Panc1 (cell line): ENCODE data around the gene RALGPS1. TPM values are rescaled to one million over a fixed set of nuclear protein-coding genes. Genes with fewer than 3 reads are reported as not detected.

Experiments
- ATAC-seq: fragments of 200-7000 bp; cut with Tn5 transposase; 2 replicates; pipeline ENCODE4 v1.9.1; 2020; ENCODE audit warnings: mild to moderate bottlenecking, moderate library complexity
- BruUV-seq: library from RNA; stranded (reverse); fragments of 400-500 nt; replicated peaks from 2 replicates; lab custom pipeline; 2021; lab: Mats Ljungman, UMichigan
- CTCF ChIA-PET: fragments of 300-600 bp; sonication (Branson Sonifier 250); formaldehyde crosslinking; loops from one replicate; lab custom pipeline; 2022; ENCODE audit warnings: antibody characterized with exemption; lab: Charles Lee
- POLR2A ChIA-PET: fragments of 300-600 bp; sonication (Branson Sonifier 250); formaldehyde crosslinking; loops from one replicate; lab custom pipeline; 2022; ENCODE audit warnings: antibody characterized with exemption; lab: Charles Lee
- DNase-seq: peaks from one replicate; pipeline ENCODE4 v3.0.0-alpha.2; 2010; ENCODE audit warnings: low read depth, low spot score
- H3K27ac ChIP-seq: 2 replicates; pipeline ENCODE4 v1.5.1; 2011; ENCODE audit warnings: mild to moderate bottlenecking, low read length, inconsistent platforms
- H3K27me3 ChIP-seq: fragments of 200-500 bp; sonication (Bioruptor generic); 2 replicates; pipeline ENCODE4 v1.6.0; 2014; ENCODE audit warnings: low read length, inconsistent platforms; ENCODE audit not compliant: control insufficient read depth, insufficient read depth
- H3K36me3 ChIP-seq: fragments of 200-500 bp; sonication (Bioruptor generic); 2 replicates; pipeline ENCODE4 v1.5.1; 2014; ENCODE audit warnings: inconsistent platforms, mild to moderate bottlenecking, low read length, moderate library complexity; ENCODE audit not compliant: control insufficient read depth, insufficient read depth
- H3K4me1 ChIP-seq: 2 replicates; pipeline ENCODE4 v1.5.1; 2011; ENCODE audit warnings: inconsistent platforms, mild to moderate bottlenecking, low read length, moderate library complexity; ENCODE audit not compliant: control insufficient read depth, insufficient read depth
- H3K4me3 ChIP-seq, 2 experiments: 2 replicates each; pipeline ENCODE4 v1.5.1; 2011 to 2012; ENCODE audit warnings: low read depth in 2 of 2, low read length in 2 of 2, mild to moderate bottlenecking in 2 of 2, inconsistent platforms in 1 of 2, moderate library complexity in 1 of 2
- H3K9me3 ChIP-seq: fragments of 200-500 bp; sonication (Bioruptor generic); 2 replicates; pipeline ENCODE4 v1.5.1; 2014; ENCODE audit warnings: low read depth, mild to moderate bottlenecking, inconsistent platforms, low read length, moderate library complexity; ENCODE audit not compliant: control insufficient read depth, insufficient read depth
- POLR2AphosphoS5 ChIP-seq: IDR thresholded peaks from 2 replicates; pipeline ENCODE4 v1.6.1; 2012; ENCODE audit warnings: mild to moderate bottlenecking, low read depth, low read length, moderate library complexity
- SIN3A ChIP-seq: IDR thresholded peaks from 2 replicates; pipeline ENCODE4 v1.6.1; 2012; ENCODE audit warnings: low read depth, mild to moderate bottlenecking, low read length, moderate library complexity, borderline replicate concordance; ENCODE audit not compliant: insufficient read depth
- TCF7L2 ChIP-seq: IDR thresholded peaks from 2 replicates; pipeline ENCODE4 v1.6.1; 2011; ENCODE audit warnings: mild to moderate bottlenecking, low read depth, low read length, inconsistent platforms
- in situ Hi-C: cut with HindIII; loops from 2 replicates; pipeline ENCODE4 v1.10.0; 2016; ENCODE audit warnings: low sequenced_read_pairs, low pct_unique_long_range_greater_than_20kb
- intact Hi-C: fragments of 100-400 bp; cut with micrococcal nuclease; formaldehyde crosslinking; loops from one replicate; pipeline ENCODE4 v1.10.0; 2022; ENCODE audit not compliant: unreplicated experiment
- total RNA-seq: library from RNA; stranded (reverse); gene quantifications from one replicate; pipeline ENCODE4 v1.2.1, GENCODE V29; 2021; ENCODE audit not compliant: unreplicated experiment
- TF ChIP-seq, protein P1 (sequence below): fragments of 450-650 bp; IDR thresholded peaks from 2 replicates; pipeline ENCODE4 v1.5.1; 2017; ENCODE audit warnings: mild to moderate bottlenecking
- TF ChIP-seq, protein P2 (sequence below), 2 experiments: IDR thresholded peaks; 2 replicates each; pipeline ENCODE4 v1.6.1; 2011 to 2012; ENCODE audit warnings: low read depth in 2 of 2, control low read depth in 1 of 2, low read length in 1 of 2, mild to moderate bottlenecking in 1 of 2, moderate library complexity in 1 of 2; ENCODE audit not compliant: insufficient read depth in 1 of 2

The RALGPS1 gene
- total RNA-seq, 1 experiment from 2014 or later: 7.2 TPM

DNA sequence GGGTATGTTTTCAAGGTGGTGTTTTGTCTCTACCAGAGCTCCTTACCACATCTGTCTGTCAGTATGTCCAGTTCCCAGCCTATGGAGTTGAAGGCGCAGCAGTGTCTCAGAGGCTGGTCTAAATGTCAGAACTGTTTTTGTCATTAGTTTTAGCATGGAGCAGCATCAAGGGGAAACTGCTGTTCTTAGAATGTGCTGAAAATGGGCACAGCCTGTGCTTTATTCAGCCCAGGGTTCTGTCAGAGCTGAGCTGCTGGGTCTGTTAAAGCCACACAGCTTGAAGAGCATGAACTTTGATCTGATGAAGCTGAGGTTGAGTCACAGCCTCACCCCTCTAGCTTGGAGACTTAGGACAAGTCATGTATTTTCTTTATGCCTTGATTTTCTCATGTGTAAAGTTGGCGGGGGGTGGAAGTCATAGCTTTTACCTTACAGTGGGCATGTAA, 71.9 kb downstream of the RALGPS1 start:
- CTCF ChIA-PET: no interaction called here
- H3K4me3 ChIP-seq: no peak overlapping the region
- TF ChIP-seq SIN3A (no peak), POLR2AphosphoS5 (no peak), TCF7L2 (no peak)
- TF ChIP-seq, protein P1, sequence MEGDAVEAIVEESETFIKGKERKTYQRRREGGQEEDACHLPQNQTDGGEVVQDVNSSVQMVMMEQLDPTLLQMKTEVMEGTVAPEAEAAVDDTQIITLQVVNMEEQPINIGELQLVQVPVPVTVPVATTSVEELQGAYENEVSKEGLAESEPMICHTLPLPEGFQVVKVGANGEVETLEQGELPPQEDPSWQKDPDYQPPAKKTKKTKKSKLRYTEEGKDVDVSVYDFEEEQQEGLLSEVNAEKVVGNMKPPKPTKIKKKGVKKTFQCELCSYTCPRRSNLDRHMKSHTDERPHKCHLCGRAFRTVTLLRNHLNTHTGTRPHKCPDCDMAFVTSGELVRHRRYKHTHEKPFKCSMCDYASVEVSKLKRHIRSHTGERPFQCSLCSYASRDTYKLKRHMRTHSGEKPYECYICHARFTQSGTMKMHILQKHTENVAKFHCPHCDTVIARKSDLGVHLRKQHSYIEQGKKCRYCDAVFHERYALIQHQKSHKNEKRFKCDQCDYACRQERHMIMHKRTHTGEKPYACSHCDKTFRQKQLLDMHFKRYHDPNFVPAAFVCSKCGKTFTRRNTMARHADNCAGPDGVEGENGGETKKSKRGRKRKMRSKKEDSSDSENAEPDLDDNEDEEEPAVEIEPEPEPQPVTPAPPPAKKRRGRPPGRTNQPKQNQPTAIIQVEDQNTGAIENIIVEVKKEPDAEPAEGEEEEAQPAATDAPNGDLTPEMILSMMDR: no peak
- TF ChIP-seq, protein P2, sequence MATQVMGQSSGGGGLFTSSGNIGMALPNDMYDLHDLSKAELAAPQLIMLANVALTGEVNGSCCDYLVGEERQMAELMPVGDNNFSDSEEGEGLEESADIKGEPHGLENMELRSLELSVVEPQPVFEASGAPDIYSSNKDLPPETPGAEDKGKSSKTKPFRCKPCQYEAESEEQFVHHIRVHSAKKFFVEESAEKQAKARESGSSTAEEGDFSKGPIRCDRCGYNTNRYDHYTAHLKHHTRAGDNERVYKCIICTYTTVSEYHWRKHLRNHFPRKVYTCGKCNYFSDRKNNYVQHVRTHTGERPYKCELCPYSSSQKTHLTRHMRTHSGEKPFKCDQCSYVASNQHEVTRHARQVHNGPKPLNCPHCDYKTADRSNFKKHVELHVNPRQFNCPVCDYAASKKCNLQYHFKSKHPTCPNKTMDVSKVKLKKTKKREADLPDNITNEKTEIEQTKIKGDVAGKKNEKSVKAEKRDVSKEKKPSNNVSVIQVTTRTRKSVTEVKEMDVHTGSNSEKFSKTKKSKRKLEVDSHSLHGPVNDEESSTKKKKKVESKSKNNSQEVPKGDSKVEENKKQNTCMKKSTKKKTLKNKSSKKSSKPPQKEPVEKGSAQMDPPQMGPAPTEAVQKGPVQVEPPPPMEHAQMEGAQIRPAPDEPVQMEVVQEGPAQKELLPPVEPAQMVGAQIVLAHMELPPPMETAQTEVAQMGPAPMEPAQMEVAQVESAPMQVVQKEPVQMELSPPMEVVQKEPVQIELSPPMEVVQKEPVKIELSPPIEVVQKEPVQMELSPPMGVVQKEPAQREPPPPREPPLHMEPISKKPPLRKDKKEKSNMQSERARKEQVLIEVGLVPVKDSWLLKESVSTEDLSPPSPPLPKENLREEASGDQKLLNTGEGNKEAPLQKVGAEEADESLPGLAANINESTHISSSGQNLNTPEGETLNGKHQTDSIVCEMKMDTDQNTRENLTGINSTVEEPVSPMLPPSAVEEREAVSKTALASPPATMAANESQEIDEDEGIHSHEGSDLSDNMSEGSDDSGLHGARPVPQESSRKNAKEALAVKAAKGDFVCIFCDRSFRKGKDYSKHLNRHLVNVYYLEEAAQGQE (IDR thresholded peaks at IDR 0.05; ENCODE audit: insufficient read depth in 1 of 2, low read depth in 2 of 2, low read length in 1 of 2): no peak
- ATAC-seq: no peak
- H3K9me3 ChIP-seq: no peaks in the 10 kb centered on the region
- DNase-seq: no peak
- no peaks in the 10 kb centered on the region for H3K4me1 ChIP-seq
- intact Hi-C loops: no loop called here
- POLR2A ChIA-PET: no interaction called here
- no TSS peak for BruUV-seq
- no peaks in the 10 kb centered on the region for H3K27me3 ChIP-seq
- in situ Hi-C loops: no loop called here
- no peak overlapping the region for H3K27ac ChIP-seq
- no peaks in the 10 kb centered on the region for H3K36me3 ChIP-seq

DNA sequence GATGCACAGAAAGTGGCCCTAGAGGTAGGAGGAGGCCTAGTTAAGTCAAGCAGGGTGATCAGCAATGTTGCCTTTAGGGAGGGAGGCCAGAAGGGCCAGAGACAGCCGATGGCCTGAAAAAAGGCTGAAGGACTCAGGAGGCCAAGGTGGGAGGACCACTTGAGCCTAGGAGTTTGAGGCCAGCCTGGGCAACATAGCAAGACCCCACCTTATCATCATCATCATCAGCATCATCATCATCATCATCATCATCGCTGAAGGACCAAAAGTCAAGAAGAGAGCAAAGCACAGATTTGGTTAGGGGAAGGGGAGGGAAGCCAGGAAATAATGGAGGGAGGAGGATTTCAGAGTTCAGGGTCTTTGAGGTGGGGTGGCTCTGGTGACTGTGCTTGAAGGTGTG, 74.3 kb downstream of the RALGPS1 start:
- POLR2A ChIA-PET: no interaction called here
- no TSS peak for BruUV-seq
- CTCF ChIA-PET: no interaction called here
- H3K27me3 ChIP-seq: no peaks in the 10 kb centered on the region
- H3K9me3 ChIP-seq: no peaks in the 10 kb centered on the region; the same call in 1 of the 2 replicates
- DNase-seq: no peak
- TF ChIP-seq, protein P2 (IDR thresholded peaks at IDR 0.05; ENCODE audit: insufficient read depth in 1 of 2, low read depth in 2 of 2, low read length in 1 of 2): no peak
- TF ChIP-seq POLR2AphosphoS5: no peak
- TF ChIP-seq TCF7L2: no peak
- no peak for TF ChIP-seq SIN3A
- TF ChIP-seq, protein P1: no peak
- no peaks in the 10 kb centered on the region for H3K36me3 ChIP-seq
- H3K27ac ChIP-seq: no peak overlapping the region
- intact Hi-C loops (no loop called here), in situ Hi-C loops (no loop called here)
- no peaks in the 10 kb centered on the region for H3K4me1 ChIP-seq
- ATAC-seq: no peak
- no peak overlapping the region for H3K4me3 ChIP-seq
